AG08396 (cell line): ENCODE results near the gene RSBN1L.
"Not testable (repeated sequence)": the region's sequence is repeated elsewhere in the genome, so short reads cannot be mapped to it uniquely, and the experiment has no call there.

Experiments
- DNase-seq: peaks from one replicate; pipeline ENCODE4 v3.0.0; 2012; ENCODE audit warnings: low spot score, mixed read lengths

RSBN1L gene

GRCh38 chr7:77687747-77688144 lies 8.5 kb upstream of the RSBN1L start:
- DNase-seq, result no peak

- DNase-seq, result no peak
These were observed 6.0 kb upstream of the RSBN1L start for GRCh38 chr7:77690289-77690688.

GRCh38 chr7:77691892-77692491 lies 4.3 kb upstream of the RSBN1L start:
- DNase-seq, result no peak

- DNase-seq, result no peak
These were observed 2.3 kb upstream of the RSBN1L start for GRCh38 chr7:77693830-77694583.

GRCh38 chr7:77696643-77697534 lies 630 bp downstream of the RSBN1L start:
- peak; percentile 38 for DNase-seq

GRCh38 chr7:77697535-77697831 lies 1.2 kb downstream of the RSBN1L start:
- no peak for DNase-seq

- DNase-seq, result no peak
These were observed 1.9 kb downstream of the RSBN1L start for GRCh38 chr7:77698042-77698625.

- DNase-seq, result no peak
These were observed 2.8 kb downstream of the RSBN1L start for GRCh38 chr7:77699056-77699455.

- DNase-seq, result no peak
These were observed 6.3 kb downstream of the RSBN1L start for GRCh38 chr7:77702513-77702912.

GRCh38 chr7:77702968-77703472 lies 6.8 kb downstream of the RSBN1L start:
- no peak for DNase-seq

- not testable (repeated sequence) for DNase-seq
These were observed 7.4 kb downstream of the RSBN1L start for GRCh38 chr7:77703669-77704068.

- no peak for DNase-seq
These were observed 11.3 kb downstream of the RSBN1L start for GRCh38 chr7:77707504-77707992.

GRCh38 chr7:77710067-77710466 lies 13.8 kb downstream of the RSBN1L start:
- DNase-seq, result no peak

GRCh38 chr7:77710861-77711260 lies 14.6 kb downstream of the RSBN1L start:
- no peak for DNase-seq

GRCh38 chr7:77714195-77714594 lies 17.9 kb downstream of the RSBN1L start:
- no peak for DNase-seq

GRCh38 chr7:77714931-77715330 lies 18.7 kb downstream of the RSBN1L start:
- not testable (repeated sequence) for DNase-seq

GRCh38 chr7:77716804-77717203 lies 20.5 kb downstream of the RSBN1L start:
- no peak for DNase-seq

- not testable (repeated sequence) for DNase-seq
These were observed 21.3 kb downstream of the RSBN1L start for GRCh38 chr7:77717566-77717965.

GRCh38 chr7:77727527-77727926 lies 31.3 kb downstream of the RSBN1L start:
- no peak for DNase-seq

GRCh38 chr7:77727936-77728701 lies 31.9 kb downstream of the RSBN1L start:
- peak; percentile 13 for DNase-seq

GRCh38 chr7:77729574-77730348 lies 33.5 kb downstream of the RSBN1L start:
- no peak for DNase-seq
